ENCODE data around the gene KRTAP5-10.

- TF ChIP-seq CTCF (conservative IDR thresholded peaks at IDR 0.05) (no peak), ZFX (IDR thresholded peaks at IDR 0.05) (no peak)
Observed at GRCh38 chr11:71518506-71519471, 46.6 kb upstream of the KRTAP5-10 start.

Measured in C4-2B (cell line).